ACHN (cell line): ENCODE measurements around the gene POU6F1.

Experiments used
- DNase-seq: peaks from one replicate; pipeline ENCODE4 v3.0.0-alpha.2; 2015
- in situ Hi-C: cut with HindIII; loops from 2 replicates; pipeline ENCODE4 v1.10.0; 2017; ENCODE audit warnings: low sequenced_read_pairs, low pct_ligation_motif_present, low pct_unique_long_range_greater_than_20kb

POU6F1 gene

GRCh38 chr12:51202718-51203117 lies 15.1 kb downstream of the POU6F1 start:
- no peak for DNase-seq
- in situ Hi-C loops: no loop called here

DNA sequence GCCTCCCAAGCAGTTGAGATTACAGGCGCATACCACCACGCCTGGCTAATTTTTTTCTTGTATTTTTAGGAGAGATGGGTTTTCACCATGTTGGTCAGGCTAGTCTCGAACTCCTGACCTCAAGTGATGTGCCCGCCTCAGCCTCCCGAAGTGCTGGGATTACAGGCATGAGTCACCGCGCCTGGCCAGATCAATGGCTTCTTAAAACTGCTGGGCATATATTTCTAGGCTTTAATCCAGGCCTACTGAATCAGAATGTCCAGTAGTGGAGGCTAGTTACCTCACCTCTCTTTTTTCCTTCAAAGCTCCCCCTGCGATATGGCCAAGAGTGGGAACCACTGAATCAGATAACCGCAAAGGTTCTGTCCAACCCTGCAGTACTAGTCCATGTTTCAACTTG lies 17.1 kb downstream of the POU6F1 start:
- in situ Hi-C loops: no loop called here
- DNase-seq: no peak

GRCh38 chr12:51200156-51200555 lies 17.7 kb downstream of the POU6F1 start:
- DNase-seq: no peak
- in situ Hi-C loops: no loop called here

DNA sequence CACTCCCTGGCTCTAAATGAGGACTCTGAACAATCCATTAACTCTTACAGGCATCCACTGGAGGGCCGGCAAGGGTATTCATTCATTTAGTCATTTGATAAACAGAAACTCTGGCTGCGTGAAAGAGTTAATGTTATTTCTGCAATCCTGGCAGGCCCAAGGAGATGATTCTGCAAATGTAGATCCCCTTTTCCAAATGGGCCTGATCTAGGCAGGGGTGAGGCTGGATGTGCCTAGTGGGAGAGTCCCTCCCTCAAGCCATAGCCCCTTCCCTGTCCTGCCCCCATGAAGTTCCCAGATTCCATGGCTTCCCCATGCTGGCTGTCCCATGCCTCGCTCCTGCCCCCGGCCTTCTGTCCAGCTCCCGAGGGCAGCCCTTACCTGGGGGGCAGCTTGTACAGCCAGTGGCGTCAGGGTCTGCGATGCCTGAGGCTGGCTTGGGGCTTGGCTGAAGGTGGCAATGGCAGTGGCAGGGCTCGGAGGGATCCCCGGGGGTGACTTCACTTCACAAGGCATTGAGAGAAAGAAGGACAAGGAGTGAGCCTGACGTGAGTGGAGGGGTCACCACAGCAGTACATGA lies 18.4 kb downstream of the POU6F1 start:
- in situ Hi-C loops: no loop called here
- no peak for DNase-seq

DNA sequence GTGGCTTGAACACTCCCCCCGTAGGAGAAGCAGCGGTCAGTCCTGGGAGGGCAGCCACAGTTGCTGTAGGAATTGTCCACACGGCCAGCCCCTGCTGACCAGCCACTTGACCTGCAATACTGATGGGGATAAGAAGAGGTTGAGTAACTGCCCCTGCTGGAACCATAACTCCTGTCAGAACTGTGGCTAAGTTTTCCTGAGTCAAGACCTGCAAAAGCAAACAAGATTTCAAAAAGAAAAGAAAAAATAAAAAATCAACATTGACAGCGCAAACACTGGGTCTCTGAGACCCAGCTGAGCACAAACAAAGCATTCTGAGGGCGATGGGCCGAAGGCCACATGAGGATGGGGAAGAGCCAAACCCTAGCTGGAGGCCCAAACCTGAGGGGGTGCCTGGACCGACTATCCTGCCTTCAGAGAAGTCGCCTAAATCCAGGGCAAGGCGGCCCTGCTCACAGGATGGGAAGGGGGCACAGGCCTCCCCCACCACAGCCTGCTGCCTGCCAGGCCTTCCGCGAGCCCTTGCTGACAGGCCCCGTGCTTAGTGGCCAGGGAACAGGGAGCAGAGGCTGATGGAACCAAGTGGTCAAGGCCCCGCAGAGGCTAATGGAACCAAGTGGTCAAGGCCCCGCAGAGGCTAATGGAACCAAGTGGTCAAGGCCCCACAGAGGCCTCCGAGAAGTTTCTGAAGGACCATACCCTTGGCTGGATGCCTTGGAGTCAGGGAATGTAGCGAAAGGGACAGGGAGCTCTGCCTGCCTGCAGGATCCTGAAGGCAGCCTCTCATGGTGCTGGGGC lies 19.1 kb downstream of the POU6F1 start:
- in situ Hi-C loops: no loop called here
- DNase-seq: no peak

GRCh38 chr12:51197736-51198567 lies 19.9 kb downstream of the POU6F1 start:
- DNase-seq: no peak
- in situ Hi-C loops: no loop called here

- DNase-seq: no peak
- in situ Hi-C loops: no loop called here
Observed at GRCh38 chr12:51196547-51196946, 21.3 kb downstream of the POU6F1 start.

GRCh38 chr12:51195841-51196240 lies 22.0 kb downstream of the POU6F1 start:
- in situ Hi-C loops: no loop called here
- no peak for DNase-seq

- in situ Hi-C loops: no loop called here
Observed at GRCh38 chr12:51192284-51192671, 25.6 kb downstream of the POU6F1 start.

GRCh38 chr12:51191516-51192283 lies 26.2 kb downstream of the POU6F1 start:
- no peak for DNase-seq
- in situ Hi-C loops: no loop called here

More at GRCh38 chr12:51192284-51192671, 25.6 kb downstream of the POU6F1 start:
- no peak for DNase-seq

- in situ Hi-C loops: no loop called here
- no peak for DNase-seq
Observed at GRCh38 chr12:51190820-51191219, 27.0 kb downstream of the POU6F1 start.

DNA sequence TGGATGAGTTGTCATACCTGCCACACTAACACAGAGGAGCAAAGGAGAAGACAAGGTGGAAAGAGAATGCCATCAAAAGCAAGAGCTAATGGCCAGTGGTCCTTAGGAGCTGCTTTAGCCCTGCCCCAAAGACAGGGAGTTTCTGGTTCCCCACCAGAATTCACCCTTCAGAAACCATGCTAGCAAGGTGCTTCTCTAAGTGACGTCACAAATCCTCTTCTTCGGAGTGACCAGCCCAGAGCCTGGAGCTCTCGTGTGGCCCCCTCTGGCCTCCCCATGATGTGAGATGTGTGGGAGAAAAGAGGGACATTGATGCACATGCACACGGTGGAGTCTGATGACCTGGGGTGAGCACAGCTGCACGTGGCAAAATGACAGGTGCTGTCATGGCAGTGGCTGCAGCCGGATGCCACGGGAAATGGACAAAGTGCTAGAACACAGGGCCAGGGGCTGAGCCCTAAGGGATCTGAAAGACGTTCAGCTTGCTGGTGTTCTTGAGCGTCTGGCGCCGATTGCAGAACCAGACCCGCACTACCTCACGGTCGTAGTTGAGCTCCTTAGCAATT lies 28.0 kb downstream of the POU6F1 start:
- DNase-seq: no peak
- in situ Hi-C loops: no loop called here

DNA sequence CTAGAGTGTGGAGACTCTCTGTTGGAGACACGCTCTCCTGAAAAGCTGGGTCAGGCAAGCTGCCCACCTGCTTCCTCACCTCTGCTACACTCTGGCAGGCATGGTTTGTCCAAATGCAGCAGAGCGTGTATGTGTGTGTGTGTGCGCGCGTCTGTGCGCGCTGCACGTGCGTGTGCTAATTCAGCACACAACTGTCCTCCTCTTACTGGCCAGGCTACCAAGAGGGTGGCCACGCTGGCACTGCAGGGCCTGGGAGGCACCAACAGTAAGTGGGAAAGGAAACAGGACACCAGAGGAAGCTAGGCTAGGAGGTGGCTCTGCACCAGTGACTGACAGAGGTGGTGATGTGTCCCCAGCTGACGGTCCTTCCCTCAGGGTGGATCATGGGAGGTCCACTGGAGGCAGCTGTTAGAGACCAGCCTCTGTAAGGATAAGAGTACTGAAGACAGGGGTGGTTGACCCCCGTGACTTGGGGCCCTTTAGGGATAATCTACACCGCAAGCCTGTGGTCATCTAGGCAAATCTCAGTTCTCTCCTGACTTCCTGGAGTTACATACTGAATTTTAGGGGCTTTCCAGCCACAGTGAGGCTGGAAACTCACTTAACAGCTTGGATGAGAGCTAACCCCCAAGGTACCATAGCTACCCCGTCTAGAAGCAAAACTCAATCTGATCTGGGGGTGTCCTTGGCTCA lies 29.4 kb downstream of the POU6F1 start:
- no peak for DNase-seq
- in situ Hi-C loops: no loop called here

DNA sequence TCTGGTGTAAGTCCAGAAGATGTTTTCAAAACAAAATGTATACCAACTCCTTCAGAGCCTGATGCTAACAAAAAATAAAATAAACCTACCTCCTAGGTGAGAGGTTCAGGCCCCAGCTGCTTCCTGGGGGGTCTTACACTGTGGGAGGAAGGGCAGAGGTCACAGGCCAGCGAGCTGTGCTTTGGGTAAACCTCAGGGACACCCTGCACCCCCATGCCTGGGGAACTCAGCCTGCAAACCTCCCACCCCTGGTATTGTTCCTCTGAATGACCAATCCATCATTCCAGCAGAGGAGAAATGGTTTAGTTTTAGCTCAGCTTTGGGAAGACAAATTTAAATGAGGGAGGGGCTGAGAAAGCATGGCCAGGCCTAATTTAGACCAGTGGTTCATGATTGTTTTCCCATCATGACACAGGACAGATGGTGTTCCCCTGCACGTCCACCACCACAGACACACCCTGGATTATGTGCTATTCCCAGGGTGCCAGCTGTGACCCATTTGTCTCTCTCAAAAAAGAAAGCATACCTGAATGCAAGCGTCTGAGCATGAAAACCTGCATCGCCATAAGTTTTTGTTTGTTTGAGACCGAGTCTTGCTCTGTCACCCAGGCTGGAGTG lies 30.4 kb downstream of the POU6F1 start:
- DNase-seq: no peak
- in situ Hi-C loops: no loop called here

GRCh38 chr12:51186465-51187085 lies 31.3 kb downstream of the POU6F1 start:
- in situ Hi-C loops: no loop called here
- DNase-seq: no peak

DNA sequence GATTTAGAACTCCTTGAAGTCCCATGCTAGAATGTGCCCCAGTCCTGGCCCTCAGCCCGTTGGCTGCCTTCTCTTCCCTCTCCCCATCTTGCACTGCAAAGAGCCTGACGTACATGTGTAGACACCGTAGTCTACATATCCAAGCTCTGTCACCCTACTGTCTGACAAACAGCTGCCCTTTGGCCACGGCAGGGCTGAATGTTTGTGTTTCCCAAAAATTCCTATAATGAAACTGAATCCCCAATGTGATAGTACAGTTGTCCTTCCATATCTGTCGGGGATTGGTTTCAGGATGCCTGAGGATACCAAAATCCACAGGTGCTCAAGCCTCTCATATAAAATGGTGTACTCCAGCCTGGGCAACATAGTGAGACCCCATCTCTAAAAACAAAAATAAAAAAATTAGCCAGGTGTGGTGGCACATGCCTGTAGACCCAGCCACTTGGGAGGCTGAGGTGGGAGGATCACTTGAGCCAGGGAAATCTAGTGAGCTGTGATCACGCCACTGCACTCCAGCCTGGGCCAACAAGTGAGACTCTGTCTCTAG lies 32.6 kb downstream of the POU6F1 start:
- in situ Hi-C loops: no loop called here
- no peak for DNase-seq

- DNase-seq: no peak
- in situ Hi-C loops: no loop called here
Observed at GRCh38 chr12:51183816-51184215, 34.0 kb downstream of the POU6F1 start.
